Endometrial microvascular endothelial cells (primary cell): ENCODE data around the gene HMGCL. TPM values are rescaled to one million over a fixed set of nuclear protein-coding genes. Genes with fewer than 3 reads are reported as not detected.

Experiments
- total RNA-seq: library from RNA; depleted of rRNA; stranded (reverse); fragments of >200 nt; gene quantifications from one replicate; pipeline ENCODE4 v1.2.3, GENCODE V29; 2015; ENCODE audit errors: inconsistent ontology term

HMGCL gene
- total RNA-seq, 1 donor from 2014 or later, result 33.5 TPM

Other genes starting within 250 kb of the HMGCL start
- 642 TPM for gene RPL11, start 133.6 kb downstream of the HMGCL start, total RNA-seq
- gene ELOA, start 82.0 kb downstream of the HMGCL start, total RNA-seq, result 32.5 TPM
- 57.3 TPM for gene PITHD1, start 47.0 kb downstream of the HMGCL start, total RNA-seq
- 167 TPM for gene LYPLA2, start 34.3 kb downstream of the HMGCL start, total RNA-seq
- gene GALE, start 24.7 kb downstream of the HMGCL start, total RNA-seq, result 86.0 TPM
- 9.7 TPM for gene FUCA1, start 42.9 kb upstream of the HMGCL start, total RNA-seq
- gene CNR2, start 87.9 kb upstream of the HMGCL start, total RNA-seq, result not detected
- 100 TPM for gene PNRC2, start 134.4 kb upstream of the HMGCL start, total RNA-seq
- gene SRSF10, start 154.9 kb upstream of the HMGCL start, total RNA-seq, result 68.3 TPM